ENCODE data around the gene CMYA5. TPM values are rescaled to one million over a fixed set of nuclear protein-coding genes. Genes with fewer than 3 reads are reported as not detected.
"Not testable (repeated sequence)": the region's sequence is repeated elsewhere in the genome, so short reads cannot be mapped to it uniquely, and the experiment has no call there.

CMYA5 gene
- total RNA-seq, 1 experiment from 2014 or later: not detected

DNA sequence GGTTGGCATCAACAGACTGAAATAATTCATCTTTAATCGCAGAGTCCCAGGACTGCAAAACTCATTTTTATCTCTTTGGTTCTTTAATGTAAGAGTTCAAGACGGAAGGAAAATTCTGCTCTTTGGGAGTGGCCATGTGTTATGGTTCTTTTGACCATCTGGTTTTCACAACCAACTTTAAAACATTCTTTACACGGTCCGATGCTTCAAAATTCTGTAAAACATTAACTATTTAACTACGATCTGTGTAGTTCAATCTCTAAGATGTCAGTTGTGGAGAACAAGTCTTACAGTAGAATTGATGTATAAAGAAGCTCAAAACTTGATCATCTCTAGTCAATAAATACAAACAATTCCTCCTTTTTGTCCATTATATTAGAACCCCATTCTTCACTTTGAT is 83.0 kb downstream of the CMYA5 start:
- DNase-seq (ENCODE audit: low read depth): peak; percentile 43
- in situ Hi-C loops (cut with HindIII; ENCODE audit: low pct_unique_long_range_greater_than_20kb, low sequenced_read_pairs): no loop called here

DNA sequence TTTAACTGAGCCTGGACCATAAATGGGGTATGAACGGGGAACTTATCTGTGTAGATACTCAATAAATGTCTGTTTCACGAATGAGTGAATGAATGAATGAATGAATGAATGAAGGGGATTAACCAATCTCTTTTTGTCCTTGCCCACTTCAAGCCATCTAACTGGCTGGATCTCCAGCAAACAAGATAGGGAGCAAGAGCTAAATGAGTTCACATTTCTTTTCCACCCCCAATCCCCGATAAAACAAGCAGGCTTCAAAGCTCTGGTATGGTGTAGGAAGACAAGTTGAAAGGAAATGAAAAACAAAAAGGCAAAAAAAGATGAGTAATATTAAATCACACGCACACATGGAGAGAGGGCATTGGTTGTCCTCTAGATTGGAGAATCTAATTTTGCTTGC is 84.0 kb downstream of the CMYA5 start:
- no peak for DNase-seq (ENCODE audit: low read depth)

DNA sequence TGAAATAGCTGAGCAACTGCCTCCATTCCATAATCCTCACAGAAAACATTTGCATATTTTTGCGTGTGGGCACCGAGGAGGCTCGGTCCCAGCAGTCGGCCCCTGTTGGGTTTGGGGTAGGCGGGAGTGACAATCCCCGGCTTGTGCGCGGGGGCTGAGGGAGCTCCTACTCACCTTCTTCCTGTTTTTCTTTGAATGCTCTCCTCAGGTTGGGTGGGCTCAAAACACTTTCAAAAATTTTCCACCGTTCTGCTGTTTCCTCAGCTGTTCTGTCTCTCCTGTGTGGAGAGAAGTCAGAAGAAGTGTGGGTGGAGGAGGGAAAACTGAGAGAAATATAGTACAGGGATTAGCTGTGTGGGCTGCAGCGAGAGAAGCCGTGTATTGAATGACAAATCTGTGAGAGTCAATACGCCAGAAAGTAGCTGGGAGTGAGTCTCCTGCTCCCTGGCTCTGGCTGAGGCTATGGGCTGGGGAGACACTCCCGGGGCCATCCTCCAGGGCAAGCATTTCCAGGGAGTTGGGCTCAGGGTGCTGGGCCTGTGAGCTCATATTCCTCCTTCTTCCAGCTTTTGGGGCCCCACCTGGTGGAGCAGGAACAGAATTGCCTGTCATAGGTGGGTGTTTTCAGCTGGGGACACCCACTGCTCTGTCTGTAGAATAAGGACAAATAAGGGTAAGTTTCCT is 84.7 kb downstream of the CMYA5 start:
- in situ Hi-C loops (cut with HindIII; ENCODE audit: low pct_unique_long_range_greater_than_20kb, low sequenced_read_pairs): no loop called here
- peak; percentile 21 for DNase-seq (ENCODE audit: low read depth)

More for the DNA sequence above, 84.0 kb downstream of the CMYA5 start:
- in situ Hi-C loops (cut with HindIII; ENCODE audit: low pct_unique_long_range_greater_than_20kb, low sequenced_read_pairs): no loop called here

DNA sequence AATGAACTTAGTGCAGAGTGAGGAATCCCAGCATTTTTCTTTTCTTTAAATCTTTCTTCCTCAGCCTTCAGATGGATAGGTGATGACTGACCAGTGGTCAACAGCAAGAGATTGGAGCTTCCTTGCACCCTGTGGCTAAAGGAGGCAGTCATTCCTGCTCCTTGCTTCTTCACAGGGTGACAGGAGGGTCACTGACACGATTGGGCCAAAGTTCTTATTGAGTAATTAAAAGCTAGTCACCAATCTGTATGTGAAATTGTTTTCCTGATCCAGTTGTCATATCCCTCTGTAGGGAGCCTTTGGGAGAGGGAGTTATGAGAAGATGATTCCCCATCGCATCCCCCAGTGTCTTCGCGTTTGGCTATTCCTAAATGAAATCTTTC is 85.2 kb downstream of the CMYA5 start:
- no peak for DNase-seq (ENCODE audit: low read depth)
- in situ Hi-C loops (cut with HindIII; ENCODE audit: low pct_unique_long_range_greater_than_20kb, low sequenced_read_pairs): no loop called here

GRCh38 chr5:79784741-79785140 is 95.1 kb downstream of the CMYA5 start:
- in situ Hi-C loops (cut with HindIII; ENCODE audit: low pct_unique_long_range_greater_than_20kb, low sequenced_read_pairs); DNase-seq (ENCODE audit: low read depth): not testable (repeated sequence)

GRCh38 chr5:79785983-79786382 is 96.3 kb downstream of the CMYA5 start:
- in situ Hi-C loops (cut with HindIII; ENCODE audit: low pct_unique_long_range_greater_than_20kb, low sequenced_read_pairs): no loop called here
- DNase-seq (ENCODE audit: low read depth): peak; percentile 7

GRCh38 chr5:79787448-79787847 is 97.8 kb downstream of the CMYA5 start:
- in situ Hi-C loops (cut with HindIII; ENCODE audit: low pct_unique_long_range_greater_than_20kb, low sequenced_read_pairs): no loop called here
- no peak for DNase-seq (ENCODE audit: low read depth)

DNA sequence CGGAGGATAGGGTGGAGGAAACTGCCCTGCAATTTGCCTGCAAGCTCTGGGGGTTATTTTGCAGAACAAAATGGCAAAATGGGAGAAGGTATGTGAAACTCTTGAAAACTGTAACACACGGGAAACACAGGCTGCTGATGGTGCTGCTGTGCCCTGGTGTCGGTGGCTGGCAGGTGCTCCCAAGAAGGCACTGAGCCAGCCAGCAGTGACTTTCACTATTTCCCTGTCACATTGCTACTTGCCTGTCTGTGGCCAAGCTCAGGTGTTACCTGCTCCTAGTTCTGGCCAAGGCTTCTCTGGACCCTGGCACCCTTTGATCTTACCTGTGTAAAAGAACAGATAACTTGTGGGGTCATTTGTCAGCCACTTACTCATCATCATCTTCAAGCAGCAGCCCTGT is 102.2 kb downstream of the CMYA5 start:
- in situ Hi-C loops (cut with HindIII; ENCODE audit: low pct_unique_long_range_greater_than_20kb, low sequenced_read_pairs): no loop called here
- DNase-seq (ENCODE audit: low read depth): no peak

- in situ Hi-C loops (cut with HindIII; ENCODE audit: low pct_unique_long_range_greater_than_20kb, low sequenced_read_pairs): no loop called here
Measured at GRCh38 chr5:79792463-79792862, 102.8 kb downstream of the CMYA5 start.

GRCh38 chr5:79793304-79793703 is 103.7 kb downstream of the CMYA5 start:
- no peak for DNase-seq (ENCODE audit: low read depth)
- in situ Hi-C loops (cut with HindIII; ENCODE audit: low pct_unique_long_range_greater_than_20kb, low sequenced_read_pairs): no loop called here

More at GRCh38 chr5:79792463-79792862, 102.8 kb downstream of the CMYA5 start:
- DNase-seq (ENCODE audit: low read depth): no peak

DNA sequence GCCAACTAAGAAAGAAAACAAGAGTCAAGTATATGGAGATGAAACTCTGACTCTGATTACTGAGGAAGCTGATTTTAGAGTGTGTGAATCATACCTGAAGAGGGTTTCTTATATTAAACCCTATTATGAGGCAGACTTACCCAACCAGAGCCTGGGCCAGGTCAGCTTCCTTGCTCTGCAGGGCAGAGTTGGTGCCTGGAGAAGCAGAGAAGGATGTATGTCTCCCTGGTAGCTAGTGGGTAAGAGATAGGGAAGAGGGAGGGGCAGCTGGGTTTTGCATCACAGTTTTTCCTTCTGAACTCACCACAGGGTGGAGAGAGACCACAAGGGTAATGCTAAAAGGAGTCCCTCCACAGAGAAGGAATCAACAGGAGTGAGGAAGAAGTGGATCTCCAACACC is 104.1 kb downstream of the CMYA5 start:
- in situ Hi-C loops (cut with HindIII; ENCODE audit: low pct_unique_long_range_greater_than_20kb, low sequenced_read_pairs): no loop called here
- DNase-seq (ENCODE audit: low read depth): no peak

- no peak for DNase-seq (ENCODE audit: low read depth)
Measured at GRCh38 chr5:79794347-79794746, 104.7 kb downstream of the CMYA5 start.

GRCh38 chr5:79795764-79796398 is 106.2 kb downstream of the CMYA5 start:
- in situ Hi-C loops (cut with HindIII; ENCODE audit: low pct_unique_long_range_greater_than_20kb, low sequenced_read_pairs): no loop called here
- peak; percentile 31 for DNase-seq (ENCODE audit: low read depth)

More at GRCh38 chr5:79794347-79794746, 104.7 kb downstream of the CMYA5 start:
- in situ Hi-C loops (cut with HindIII; ENCODE audit: low pct_unique_long_range_greater_than_20kb, low sequenced_read_pairs): no loop called here

- no peak for DNase-seq (ENCODE audit: low read depth)
- in situ Hi-C loops (cut with HindIII; ENCODE audit: low pct_unique_long_range_greater_than_20kb, low sequenced_read_pairs): no loop called here
Measured at GRCh38 chr5:79798893-79799590, 109.4 kb downstream of the CMYA5 start.

DNA sequence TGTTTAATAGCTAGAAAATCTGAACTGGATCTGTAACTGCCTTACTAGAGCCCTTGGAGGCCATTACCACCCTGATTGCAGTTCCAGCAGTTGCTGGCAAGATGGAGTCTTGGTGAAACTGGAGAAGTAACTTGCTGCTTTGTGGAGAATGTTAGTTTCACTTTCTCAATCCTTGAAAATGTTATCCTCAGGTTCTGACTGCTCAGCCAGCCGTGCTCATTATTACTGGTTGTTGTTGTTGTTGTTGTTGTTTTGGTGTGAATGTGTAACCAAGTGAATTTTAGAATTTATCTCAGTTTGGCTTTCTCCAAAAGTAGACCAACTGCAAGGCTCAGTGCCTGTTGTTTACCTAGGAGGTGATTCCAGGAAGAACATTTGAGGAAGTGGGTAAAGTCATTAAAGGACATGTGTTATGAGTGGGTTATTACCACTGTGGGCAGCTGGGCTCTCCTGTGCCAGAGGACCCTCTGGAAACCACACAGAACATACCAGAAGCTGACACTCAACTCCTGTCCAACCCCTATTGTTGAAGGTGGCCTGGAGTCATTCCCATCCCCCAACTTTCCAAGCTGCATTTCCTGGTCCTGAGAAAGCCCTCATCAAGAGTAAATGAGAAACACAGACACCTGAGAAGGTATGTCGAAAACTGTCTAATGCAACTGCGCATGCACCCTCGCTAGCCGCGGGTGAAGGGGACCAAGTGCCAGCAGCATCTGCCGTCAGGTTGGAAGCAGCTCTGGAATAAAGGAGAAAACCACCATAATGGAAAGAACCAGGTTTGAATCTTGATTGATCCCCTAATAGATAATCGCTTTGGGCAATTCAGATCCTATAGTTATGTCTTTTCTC is 111.6 kb downstream of the CMYA5 start:
- in situ Hi-C loops (cut with HindIII; ENCODE audit: low pct_unique_long_range_greater_than_20kb, low sequenced_read_pairs): no loop called here

DNA sequence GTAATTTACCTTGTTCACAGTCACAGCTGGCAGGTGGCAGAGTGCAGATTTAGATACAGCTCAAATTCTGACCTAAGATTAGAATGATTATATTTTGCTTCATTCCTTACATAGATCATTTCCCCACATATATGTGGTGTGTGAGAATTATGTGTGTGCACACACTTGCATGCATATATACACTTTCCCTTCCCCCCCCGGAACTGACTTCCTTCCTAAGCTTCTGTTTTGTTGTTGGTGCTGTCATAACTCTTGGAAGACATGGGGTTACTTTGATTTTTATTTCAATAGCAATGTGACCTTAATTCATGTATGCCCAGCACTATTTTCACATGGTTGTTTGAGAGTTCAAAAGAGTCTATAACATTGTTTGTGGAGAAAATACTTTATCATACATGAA is 112.8 kb downstream of the CMYA5 start:
- in situ Hi-C loops (cut with HindIII; ENCODE audit: low pct_unique_long_range_greater_than_20kb, low sequenced_read_pairs): no loop called here
- no peak for DNase-seq (ENCODE audit: low read depth)

More for the DNA sequence above, 111.6 kb downstream of the CMYA5 start:
- no peak for DNase-seq (ENCODE audit: low read depth)

GRCh38 chr5:79803007-79803406 is 113.4 kb downstream of the CMYA5 start:
- DNase-seq (ENCODE audit: low read depth): no peak
- in situ Hi-C loops (cut with HindIII; ENCODE audit: low pct_unique_long_range_greater_than_20kb, low sequenced_read_pairs): no loop called here

GRCh38 chr5:79806741-79807140 is 117.1 kb downstream of the CMYA5 start:
- DNase-seq (ENCODE audit: low read depth): no peak
- in situ Hi-C loops (cut with HindIII; ENCODE audit: low pct_unique_long_range_greater_than_20kb, low sequenced_read_pairs): no loop called here

All from Caki2 (cell line).